Prostate gland (tissue), 2 donors: ENCODE results near the gene KIT. TPM values are rescaled to one million over a fixed set of nuclear protein-coding genes. Genes with fewer than 3 reads are reported as not detected.

Experiments used
- DNase-seq: peaks from one replicate; pipeline ENCODE4 v3.0.0-alpha.2; 2019; ENCODE audit warnings: low spot score
- H3K27ac ChIP-seq, 2 donors: fragments of 200-600 bp; sonication (generic); 2 replicates each; pipeline ENCODE4 v1.5.1; 2017 to 2019
- H3K27me3 ChIP-seq: fragments of 200-600 bp; sonication (generic); replicated peaks from 2 replicates; pipeline ENCODE4 v1.5.1; 2019; ENCODE audit not compliant: insufficient read depth
- H3K36me3 ChIP-seq, 2 donors: fragments of 200-600 bp; sonication (generic); 1 replicate in 1 of 2; 2 replicates in 1 of 2; pipeline versions ENCODE4 v1.5.1 to v1.8.1; 2017 to 2019
- H3K4me1 ChIP-seq: fragments of 200-600 bp; sonication (generic); replicated peaks from 2 replicates; pipeline ENCODE4 v1.5.1; 2019
- H3K4me3 ChIP-seq, 2 donors: fragments of 200-600 bp; sonication (generic); 2 replicates each; pipeline ENCODE4 v1.5.1; 2017 to 2019
- H3K9me3 ChIP-seq: fragments of 200-600 bp; sonication (generic); 2 replicates; pipeline ENCODE4 v1.5.1; 2017
- CTCF ChIP-seq, 4 experiments: fragments of 200-600 bp in 2 of 4; fragments of 450-650 bp in 2 of 4; sonication (generic) in 2 of 4; IDR thresholded peaks; 1 replicate in 3 of 4; 2 replicates in 1 of 4; pipeline ENCODE4 v1.5.1; 2016 to 2019; ENCODE audit warnings: antibody characterized with exemption in 4 of 4, mild to moderate bottlenecking in 2 of 4, moderate library complexity in 2 of 4
- POLR2A ChIP-seq: fragments of 450-650 bp; IDR thresholded peaks from one replicate; pipeline ENCODE4 v1.6.1; 2016; ENCODE audit warnings: antibody characterized with exemption, mild to moderate bottlenecking
- POLR2AphosphoS5 ChIP-seq: sonication (generic); formaldehyde crosslinking; IDR thresholded peaks from one replicate; pipeline ENCODE4 v1.6.1; 2017; ENCODE audit warnings: antibody characterized with exemption
- WGBS: methylation state at CpG from one replicate; pipeline ENCODE4 v1.1.5; 2018; 5-methylcytosine and 5-hydroxymethylcytosine counted together
- intact Hi-C: fragments of 100-400 bp; cut with DNase I; formaldehyde crosslinking; loops from one replicate; pipeline ENCODE4 v1.14.2; 2022
- total RNA-seq, 2 donors: library from RNA; depleted of rRNA; stranded (reverse); fragments of >200 nt; gene quantifications; one replicate each; pipeline ENCODE4 v1.1.0, GENCODE V29; 2016

The KIT gene
- total RNA-seq, 2 donors from 2014 or later, result 4.2 to 8.7 TPM

GRCh38 chr4:54714631-54715030 is 56.9 kb downstream of the KIT start:
- no peaks in the 10 kb centered on the region for H3K9me3 ChIP-seq
- no peak for DNase-seq
- H3K27ac ChIP-seq, result no peak overlapping the region
- TF ChIP-seq CTCF (IDR thresholded peaks at IDR 0.05) (no peak), POLR2A (no peak), POLR2AphosphoS5 (no peak)
- no peak overlapping the region for H3K4me3 ChIP-seq
- intact Hi-C loops, result no loop called here
- H3K36me3 ChIP-seq, result no peaks in the 10 kb centered on the region
- 65% methylated on average over 8 of the region's 8 CpGs for WGBS
- H3K27me3 ChIP-seq, result no peaks in the 10 kb centered on the region
- H3K4me1 ChIP-seq, result no peaks in the 10 kb centered on the region

- no peaks in the 10 kb centered on the region for H3K27me3 ChIP-seq
- no peak overlapping the region for H3K4me3 ChIP-seq
- no peak overlapping the region for H3K27ac ChIP-seq
- H3K9me3 ChIP-seq, result no peaks in the 10 kb centered on the region
- H3K36me3 ChIP-seq, result no peaks in the 10 kb centered on the region
- 80% methylated on average over 5 of the region's 5 CpGs for WGBS
- H3K4me1 ChIP-seq, result no peaks in the 10 kb centered on the region
- TF ChIP-seq POLR2A (no peak), CTCF (IDR thresholded peaks at IDR 0.05) (no peak), POLR2AphosphoS5 (no peak)
- intact Hi-C loops, result no loop called here
- DNase-seq, result no peak
These were observed 58.8 kb downstream of the KIT start for GRCh38 chr4:54716478-54717065.

- 75% methylated on average over 3 of the region's 3 CpGs for WGBS
- Histone ChIP-seq H3K4me3 (no peak overlapping the region), H3K27me3 (no peaks in the 10 kb centered on the region), H3K4me1 (no peaks in the 10 kb centered on the region), H3K36me3 (no peaks in the 10 kb centered on the region), H3K27ac (no peak overlapping the region), H3K9me3 (no peaks in the 10 kb centered on the region)
- TF ChIP-seq CTCF (IDR thresholded peaks at IDR 0.05) (no peak), POLR2AphosphoS5 (no peak), POLR2A (no peak)
- intact Hi-C loops, result no loop called here
- no peak for DNase-seq
These were observed 59.9 kb downstream of the KIT start for GRCh38 chr4:54717694-54718093.

DNA sequence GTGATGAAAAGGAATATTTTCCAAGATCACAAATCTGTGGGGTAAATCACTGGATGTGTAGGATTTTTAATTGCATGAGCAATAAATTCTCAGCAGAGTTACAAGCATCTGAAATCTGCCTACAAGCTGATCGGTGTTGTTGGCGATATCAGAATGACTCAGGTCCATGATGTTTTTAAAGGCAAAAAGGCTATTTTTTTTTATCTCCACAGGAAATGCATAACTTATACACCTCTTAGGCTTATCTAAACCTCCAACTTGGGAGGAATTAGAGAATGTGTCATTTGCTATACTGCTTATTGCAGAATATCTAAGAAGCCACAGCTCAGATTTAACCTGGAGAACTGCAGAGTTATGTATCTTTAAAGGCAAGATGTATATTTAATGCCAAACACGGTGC is 61.6 kb downstream of the KIT start:
- no peak for DNase-seq
- no peak overlapping the region for H3K4me3 ChIP-seq
- TF ChIP-seq POLR2AphosphoS5 (no peak), CTCF (IDR thresholded peaks at IDR 0.05) (no peak), POLR2A (no peak)
- no peak overlapping the region for H3K27ac ChIP-seq
- H3K9me3 ChIP-seq, result no peaks in the 10 kb centered on the region
- no peaks in the 10 kb centered on the region for H3K27me3 ChIP-seq
- 80% methylated on average over 3 of the region's 3 CpGs for WGBS
- no peaks in the 10 kb centered on the region for H3K4me1 ChIP-seq
- intact Hi-C loops, result no loop called here
- H3K36me3 ChIP-seq, result no peaks in the 10 kb centered on the region

DNA sequence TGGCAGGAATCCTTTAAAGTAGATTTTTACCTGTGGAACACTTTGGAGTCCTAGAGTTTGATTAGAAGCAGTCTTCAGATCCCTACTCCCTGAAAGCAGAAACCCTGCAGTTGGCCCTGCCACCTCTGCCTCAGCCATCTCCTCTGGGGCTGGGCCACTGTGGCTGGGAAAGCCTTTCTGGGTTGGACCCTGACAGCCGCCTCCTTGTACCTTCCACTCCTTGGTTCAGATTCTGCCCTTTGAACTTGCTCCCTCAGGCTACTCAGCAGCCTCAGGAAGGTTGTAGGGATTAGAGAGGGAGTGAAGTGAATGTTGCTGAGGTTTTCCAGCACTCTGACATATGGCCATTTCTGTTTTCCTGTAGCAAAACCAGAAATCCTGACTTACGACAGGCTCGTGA is 65.5 kb downstream of the KIT start:
- TF ChIP-seq CTCF (IDR thresholded peaks at IDR 0.05), result no peak
- TF ChIP-seq POLR2AphosphoS5, result no peak
- no peak for TF ChIP-seq POLR2A
- H3K27ac ChIP-seq, result no peak overlapping the region
- WGBS, result 80% methylated on average over 3 of the region's 3 CpGs
- H3K27me3 ChIP-seq, result no peaks in the 10 kb centered on the region
- H3K4me1 ChIP-seq, result no peaks in the 10 kb centered on the region
- intact Hi-C loops, result no loop called here
- H3K4me3 ChIP-seq, result no peak overlapping the region
- H3K36me3 ChIP-seq, result no peaks in the 10 kb centered on the region
- DNase-seq, result no peak
- no peaks in the 10 kb centered on the region for H3K9me3 ChIP-seq
